Measurements from ENCODE around the gene LTB4R. TPM values are rescaled to one million over a fixed set of nuclear protein-coding genes. Genes with fewer than 3 reads are reported as not detected.
A peak's percentile ranks its signal among the peaks of the same experiment; 100 is the strongest.

LTB4R gene
- total and polyA plus RNA-seq, 9 of the 15 experiments (the other 6 are each of a cell fraction or from before 2014, with no cell fraction given) = 0.38 to 10.5 (median 2.8) TPM

DNA sequence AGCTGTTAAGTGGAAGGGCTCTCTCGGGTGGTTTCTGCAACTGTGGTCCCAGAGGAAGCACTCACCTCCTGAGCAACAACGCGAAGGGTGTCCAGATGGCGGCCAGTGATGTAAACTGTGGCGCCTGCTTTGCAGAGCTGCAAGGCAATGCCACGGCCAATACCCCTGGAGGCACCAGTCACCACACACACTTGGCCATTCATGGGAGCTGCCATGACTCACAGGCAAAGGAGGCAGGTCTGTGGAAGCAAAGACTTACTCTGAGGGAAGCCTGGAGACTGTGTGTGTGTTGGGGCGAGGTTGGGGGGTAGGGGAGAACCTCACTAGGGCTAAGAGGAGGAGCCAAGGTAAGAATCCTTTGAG, 12.4 kb upstream of the LTB4R start:
- Histone ChIP-seq H3K4me3 (peak overlapping the region; percentile 71), H3K27me3 (ENCODE audit: control insufficient read depth in 2 of 2, insufficient read depth in 2 of 2, low read length in 2 of 2) (no peaks in the 10 kb centered on the region), H3K9ac (ENCODE audit: insufficient read depth in 1 of 2, low read depth in 2 of 2, low read length in 2 of 2) (peak overlapping the region; percentile 76 to 96), H3K4me1 (replicated peaks in 1 of 2; ENCODE audit: control insufficient read depth in 2 of 2, insufficient read depth in 2 of 2, low read length in 2 of 2) (peaks cover 12 to 14% of the 10 kb centered on the region in 2 experiments; a peak in 4 of 5 replicates), H2AFZ (ENCODE audit: low read depth, low read length) (peak overlapping the region; percentile 43; the same call in 1 of the 2 replicates), H4K20me1 (replicated peaks; ENCODE audit: control insufficient read depth, insufficient read depth, low read length) (no peaks in the 10 kb centered on the region), H3K36me3 (ENCODE audit: control insufficient read depth, insufficient read depth, low read length) (peaks cover 42% of the 10 kb centered on the region), H3K4me2 (ENCODE audit: insufficient read depth, low read length) (peak overlapping the region; percentile 91), H3K79me2 (ENCODE audit: control insufficient read depth, insufficient read depth, low read length) (peaks cover 28% of the 10 kb centered on the region), H3K9me3 (replicated peaks; ENCODE audit: control insufficient read depth, insufficient read depth, low read depth, low read length) (no peaks in the 10 kb centered on the region), H3K9me1 (ENCODE audit: control insufficient read depth, insufficient read depth, low read length) (peaks cover 3% of the 10 kb centered on the region), H3K27ac (ENCODE audit: extremely low read depth, low read depth, low read length) (peak overlapping the region; percentile 75)
- FAIRE-seq = no peak
- WGBS (ENCODE audit: insufficient coverage, low coverage, missing lambda C conversion rate) = 7% methylated on average over 7 of the region's 7 CpGs
- peak; percentile 28 to 41 (median 30) for DNase-seq (ENCODE audit: extremely low read depth in 1 of 4, low spot score in 3 of 4)
- intact Hi-C loops (cut with micrococcal nuclease) (no loop called here), in situ Hi-C loops (cut with MboI) (loop anchor here (5.0 to 10.0 kb wide), 2 partner anchors 57 to 284 kb away; partner anchors contain the start of gene TINF2)
- peak; percentile 52 for ATAC-seq
- ChIA-PET CTCF (ENCODE audit: low intra/inter-chr PET ratio) (interaction anchor here (1.2 kb wide), 1 partner anchor 83 kb away, joined by 5 read pairs; the partner anchor contains the start of gene MDP1), POLR2A (interaction anchor here (0.7 to 2.3 kb wide), 5 partner anchors 9 to 84 kb away, joined by 3 to 10 read pairs (median 4); partner anchors contain the start of genes CIDEB and TINF2)
- no TSS peak for BruUV-seq (replicated peaks)
- TF ChIP-seq ZNF584 (CRISPR knock-in tag; IDR thresholded peaks at IDR 0.05; ENCODE audit: low read depth) (no peak), XRCC5 (IDR thresholded peaks at IDR 0.05; ENCODE audit: low read depth, low read length) (no peak), FOXA3 (CRISPR knock-in tag; conservative IDR thresholded peaks at IDR 0.05 in 1 of 2, IDR thresholded peaks at IDR 0.05 in 1 of 2) (0 out of 4 replicates have a peak, but pooled peaks of 1 of the 2 experiments have one; percentile 44), NFXL1 (CRISPR knock-in tag; IDR thresholded peaks at IDR 0.05) (no peak), ZNF165 (CRISPR knock-in tag; IDR thresholded peaks at IDR 0.05; ENCODE audit: borderline replicate concordance) (no peak)
- TF ChIP-seq, protein P1, sequence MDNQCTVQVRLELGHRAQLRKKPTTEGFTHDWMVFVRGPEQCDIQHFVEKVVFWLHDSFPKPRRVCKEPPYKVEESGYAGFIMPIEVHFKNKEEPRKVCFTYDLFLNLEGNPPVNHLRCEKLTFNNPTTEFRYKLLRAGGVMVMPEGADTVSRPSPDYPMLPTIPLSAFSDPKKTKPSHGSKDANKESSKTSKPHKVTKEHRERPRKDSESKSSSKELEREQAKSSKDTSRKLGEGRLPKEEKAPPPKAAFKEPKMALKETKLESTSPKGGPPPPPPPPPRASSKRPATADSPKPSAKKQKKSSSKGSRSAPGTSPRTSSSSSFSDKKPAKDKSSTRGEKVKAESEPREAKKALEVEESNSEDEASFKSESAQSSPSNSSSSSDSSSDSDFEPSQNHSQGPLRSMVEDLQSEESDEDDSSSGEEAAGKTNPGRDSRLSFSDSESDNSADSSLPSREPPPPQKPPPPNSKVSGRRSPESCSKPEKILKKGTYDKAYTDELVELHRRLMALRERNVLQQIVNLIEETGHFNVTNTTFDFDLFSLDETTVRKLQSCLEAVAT (IDR thresholded peaks at IDR 0.05) = no peak

Measured in K562 (cell line).